Activated CD4-positive, alpha-beta T cell treated with anti-CD3 and anti-CD28 coated beads, Interleukin-2, amount 50 U/mL, for 24 hours (primary cell): Measurements from ENCODE around the gene MISP.
"Not testable (repeated sequence)": the region's sequence is repeated elsewhere in the genome, so short reads cannot be mapped to it uniquely, and the experiment has no call there.

ENCODE experiments used
- DNase-seq, 2 donors: peaks; one replicate each; pipeline ENCODE4 v3.0.0-alpha.2; 2020; ENCODE audit warnings: low read depth in 1 of 2, low spot score in 1 of 2

Gene MISP

GRCh38 chr19:745138-745537 lies 5.8 kb upstream of the MISP start:
- not testable (repeated sequence) for DNase-seq

GRCh38 chr19:746208-746819 lies 4.6 kb upstream of the MISP start:
- no peak for DNase-seq

GRCh38 chr19:746956-747355 lies 4.0 kb upstream of the MISP start:
- no peak for DNase-seq

DNA sequence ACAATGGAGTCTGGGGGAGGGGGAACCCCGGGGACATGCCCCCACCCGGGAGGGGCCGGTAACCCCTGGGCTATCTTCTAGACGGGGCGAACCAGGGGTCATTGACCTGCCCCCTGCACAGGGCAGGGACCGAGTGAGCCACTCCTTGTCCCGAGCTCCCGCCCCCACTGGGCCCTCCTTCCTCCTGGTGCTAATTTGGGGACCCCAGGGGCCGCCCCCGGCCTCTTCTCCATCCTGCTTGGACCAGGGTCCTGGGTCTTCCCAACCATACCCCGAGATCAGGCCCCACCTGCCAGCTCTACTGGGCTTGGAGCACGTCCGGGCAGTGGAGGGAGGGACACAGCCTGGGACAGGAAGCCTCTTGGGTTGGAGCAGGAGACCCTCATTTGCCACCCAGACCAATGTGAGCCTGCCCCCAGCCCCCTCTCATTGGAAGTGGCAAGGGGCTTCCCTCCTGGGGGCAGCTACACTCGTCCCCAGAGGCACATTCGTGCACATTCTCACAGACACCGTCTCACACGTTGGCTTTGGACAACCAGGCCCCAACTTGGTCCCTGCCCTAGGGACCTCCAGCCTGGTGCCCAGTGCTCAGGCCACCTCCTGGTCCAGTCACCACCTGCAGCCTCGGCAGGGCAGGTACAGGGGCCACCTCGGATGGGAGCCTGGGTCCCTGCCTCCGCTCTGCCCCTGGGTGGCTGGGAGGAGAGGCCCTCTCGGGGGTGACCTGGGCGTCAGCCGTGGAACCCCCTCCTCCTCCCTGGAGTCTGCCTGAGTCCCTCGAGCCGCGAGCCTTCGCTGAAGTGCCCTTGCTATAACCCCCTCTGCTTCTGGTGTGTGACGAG lies 3.3 kb upstream of the MISP start:
- no peak for DNase-seq

DNA sequence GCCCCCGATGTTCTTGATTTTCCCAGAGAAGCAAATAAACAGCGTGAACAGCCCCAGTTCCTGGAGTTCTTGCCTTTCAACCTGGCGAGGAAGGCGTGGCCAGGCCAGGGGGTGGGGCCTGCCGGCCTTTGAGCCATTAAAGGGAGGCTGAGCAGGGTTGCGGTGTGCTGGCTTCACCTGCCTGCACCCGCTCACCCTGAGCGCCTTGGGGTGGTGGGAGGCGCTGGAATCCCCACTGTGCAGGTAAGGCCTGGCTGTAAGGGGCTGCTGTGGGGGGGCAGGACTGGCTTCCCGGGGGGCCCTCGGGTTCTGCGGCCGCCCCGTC lies 2.7 kb upstream of the MISP start:
- DNase-seq, result no peak

DNA sequence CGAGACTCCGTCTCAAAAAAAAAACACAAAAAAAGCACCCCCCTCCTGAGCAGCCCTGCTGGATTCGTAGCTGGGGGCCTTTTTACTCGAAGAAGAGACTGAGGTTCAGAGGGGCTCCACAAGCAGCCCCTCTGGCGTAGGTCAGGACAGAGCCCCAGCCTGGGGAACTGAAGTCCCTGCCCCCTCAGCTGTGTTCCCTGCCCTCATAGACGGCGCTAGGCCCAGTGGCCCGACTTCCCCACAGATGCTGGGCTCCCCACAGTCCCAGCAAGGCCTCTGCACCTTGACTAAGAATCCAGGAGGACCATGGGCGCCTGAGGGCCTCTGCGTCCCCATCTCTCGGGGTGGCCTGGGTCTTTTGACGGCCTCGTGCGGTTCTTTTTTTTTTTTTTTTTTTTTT lies 1.1 kb upstream of the MISP start:
- no peak for DNase-seq

DNA sequence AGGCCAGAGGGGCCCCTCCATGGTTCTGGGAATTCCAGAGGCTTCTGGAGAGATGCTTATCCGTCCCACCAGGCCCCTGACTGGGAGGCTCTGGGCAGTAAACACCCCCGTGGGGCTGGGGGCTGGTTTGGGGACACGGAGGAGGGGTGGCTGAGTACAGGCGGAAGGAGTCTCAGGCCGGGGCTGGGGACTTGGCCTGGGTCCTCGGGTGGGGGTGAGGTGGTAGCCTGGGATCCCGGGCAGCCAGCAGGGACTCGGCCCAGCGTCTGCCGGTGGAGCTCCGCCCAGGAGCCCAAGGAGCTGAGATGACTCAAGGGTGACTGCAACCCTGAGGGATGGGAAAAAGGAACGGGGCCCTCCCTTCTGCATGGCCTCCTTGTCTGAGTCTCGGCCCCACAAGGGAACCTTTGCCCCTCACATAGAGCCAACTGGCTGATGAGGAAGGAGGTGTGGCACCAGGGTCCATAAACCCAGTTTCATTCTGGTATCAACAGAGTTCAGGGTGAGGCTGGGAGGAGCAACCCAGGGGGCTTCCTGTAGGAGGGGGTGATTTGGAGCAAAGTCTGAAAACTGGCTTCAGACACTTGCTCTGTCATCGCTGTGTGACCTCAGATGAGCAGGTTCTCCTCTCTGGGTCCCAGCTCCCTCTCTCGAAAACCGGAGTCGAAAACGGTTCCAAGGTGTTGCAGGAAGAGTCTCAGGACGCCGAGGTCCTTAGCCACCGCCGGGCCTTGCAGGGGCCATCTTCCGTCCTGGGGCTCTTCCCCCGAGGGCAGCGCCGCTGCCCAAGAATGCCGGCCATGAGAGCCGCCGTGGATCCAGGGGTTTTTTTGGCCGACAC lies 809 bp downstream of the MISP start:
- no peak for DNase-seq

- no peak for DNase-seq
Observed at GRCh38 chr19:752652-753517, 2.0 kb downstream of the MISP start.

DNA sequence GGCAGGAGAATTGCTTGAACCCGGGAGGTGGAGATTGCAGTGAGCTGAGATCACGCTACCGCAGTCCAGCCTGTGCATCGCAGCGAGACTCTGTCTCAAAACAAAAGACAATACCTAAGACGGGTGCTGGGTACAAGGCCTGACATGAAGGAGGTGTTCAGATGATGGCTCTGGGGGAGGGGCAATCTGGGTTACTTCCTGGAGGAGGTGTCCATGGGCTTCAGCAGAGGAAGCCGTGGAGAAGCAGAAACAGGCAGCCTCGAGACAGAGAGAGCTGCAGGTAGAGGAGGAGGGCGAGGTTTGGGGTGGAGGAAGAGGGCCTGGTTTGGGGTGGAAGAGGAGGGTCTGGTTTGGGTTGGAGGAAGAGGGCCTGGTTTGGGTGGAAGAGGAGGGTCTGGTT lies 3.6 kb downstream of the MISP start:
- no peak for DNase-seq

- DNase-seq, result no peak
Observed at GRCh38 chr19:755063-755462, 4.2 kb downstream of the MISP start.

DNA sequence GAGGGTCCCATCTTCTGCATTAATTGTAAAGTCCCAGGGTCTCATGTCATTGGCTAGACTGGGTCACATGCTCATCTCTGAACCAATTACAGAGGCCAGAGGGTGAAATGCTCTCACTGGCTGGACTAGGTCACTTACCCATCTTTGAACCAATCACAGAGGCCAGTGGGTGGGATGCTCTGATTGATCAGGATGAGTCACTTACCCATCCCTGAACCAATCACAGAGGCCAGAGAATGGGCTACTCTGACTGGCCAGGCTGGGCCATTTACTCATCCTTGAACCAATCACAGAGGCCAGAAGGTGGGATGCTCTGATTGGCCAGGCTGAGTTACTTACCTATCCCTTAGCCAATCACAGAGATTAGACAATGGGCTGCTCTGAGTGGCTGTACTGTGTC lies 5.3 kb downstream of the MISP start:
- DNase-seq, result peak in 1 of 2 donors; percentile 10

GRCh38 chr19:756821-757688 lies 6.1 kb downstream of the MISP start:
- DNase-seq, result no peak

DNA sequence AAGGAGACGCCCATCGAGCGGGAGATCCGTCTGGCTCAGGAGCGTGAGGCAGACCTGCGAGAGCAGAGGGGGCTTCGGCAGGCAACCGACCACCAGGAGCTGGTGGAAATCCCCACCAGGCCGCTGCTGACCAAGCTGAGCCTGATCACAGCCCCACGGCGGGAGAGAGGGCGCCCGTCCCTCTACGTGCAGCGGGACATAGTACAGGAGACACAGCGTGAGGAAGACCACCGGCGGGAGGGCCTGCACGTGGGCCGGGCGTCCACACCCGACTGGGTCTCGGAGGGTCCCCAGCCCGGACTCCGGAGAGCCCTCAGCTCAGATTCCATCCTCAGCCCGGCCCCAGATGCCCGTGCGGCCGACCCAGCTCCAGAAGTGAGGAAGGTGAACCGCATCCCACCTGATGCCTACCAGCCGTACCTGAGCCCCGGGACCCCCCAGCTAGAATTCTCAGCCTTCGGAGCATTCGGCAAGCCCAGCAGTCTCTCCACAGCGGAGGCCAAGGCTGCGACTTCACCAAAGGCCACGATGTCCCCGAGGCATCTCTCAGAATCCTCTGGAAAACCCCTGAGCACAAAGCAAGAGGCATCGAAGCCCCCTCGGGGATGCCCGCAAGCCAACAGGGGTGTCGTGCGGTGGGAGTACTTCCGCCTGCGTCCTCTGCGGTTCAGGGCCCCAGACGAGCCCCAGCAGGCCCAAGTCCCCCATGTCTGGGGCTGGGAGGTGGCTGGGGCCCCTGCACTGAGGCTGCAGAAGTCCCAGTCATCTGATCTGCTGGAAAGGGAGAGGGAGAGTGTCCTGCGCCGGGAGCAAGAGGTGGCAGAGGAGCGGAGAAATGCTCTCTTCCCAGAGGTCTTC lies 7.1 kb downstream of the MISP start:
- no peak for DNase-seq

DNA sequence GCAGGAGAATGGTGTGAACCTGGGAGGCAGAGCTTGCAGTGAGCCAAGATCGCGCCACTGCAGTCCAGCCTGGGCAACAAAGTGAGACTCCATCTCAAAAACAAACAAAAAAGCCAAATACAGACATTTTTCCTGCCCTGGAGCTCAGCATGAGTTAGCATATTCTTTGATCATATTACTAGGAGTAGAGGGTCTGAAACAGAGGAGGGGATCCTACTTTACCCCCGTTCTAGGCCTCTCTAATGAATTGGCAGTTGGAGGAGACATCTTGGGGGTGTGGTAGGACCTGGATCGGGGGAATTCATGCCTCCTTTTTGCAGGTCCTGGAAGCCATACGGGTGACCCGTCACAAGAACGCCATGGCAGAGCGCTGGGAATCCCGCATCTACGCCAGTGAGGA lies 12.3 kb downstream of the MISP start:
- no peak for DNase-seq

- DNase-seq, result no peak
Observed at GRCh38 chr19:763869-764268, 13.0 kb downstream of the MISP start.

DNA sequence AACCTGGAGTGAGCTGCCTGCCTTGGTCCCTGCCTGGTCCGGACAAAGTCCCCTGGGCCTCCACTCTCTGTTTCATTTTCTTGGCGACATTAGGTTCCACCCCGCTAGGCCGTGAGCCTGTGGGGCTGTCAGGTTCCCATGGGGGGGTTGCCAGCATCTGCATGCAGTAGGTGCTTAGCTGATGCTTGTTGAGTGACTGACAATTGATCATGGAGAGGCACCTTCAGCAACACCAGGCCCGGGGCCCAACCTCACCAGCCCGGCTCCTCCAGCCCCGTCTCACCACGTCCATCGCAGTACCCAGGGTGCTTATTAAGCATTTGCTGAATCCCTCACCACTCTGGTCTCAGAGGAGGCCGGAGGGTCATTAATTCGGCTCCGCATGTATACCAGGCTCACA lies 13.4 kb downstream of the MISP start:
- DNase-seq, result no peak

GRCh38 chr19:765179-765738 lies 14.3 kb downstream of the MISP start:
- DNase-seq, result no peak

DNA sequence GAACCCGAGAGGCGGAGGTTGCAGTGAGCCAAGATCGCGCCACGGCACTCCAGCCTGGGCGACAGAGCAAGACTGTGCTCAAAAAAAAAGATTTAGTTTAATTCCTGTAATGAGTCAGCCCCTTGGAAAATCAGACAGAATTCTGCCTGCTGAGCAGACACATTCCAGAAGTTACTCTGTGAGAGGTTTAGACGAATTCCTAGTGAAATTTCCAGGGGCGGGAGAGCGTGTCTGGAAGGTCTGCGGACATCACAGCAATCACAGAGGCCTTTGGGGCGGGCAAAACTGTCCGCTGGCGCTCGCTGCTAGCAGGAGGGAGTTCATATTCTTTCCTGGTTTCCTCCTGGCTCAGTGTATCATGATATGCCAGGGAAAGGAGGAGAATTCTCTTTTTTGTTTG lies 17.5 kb downstream of the MISP start:
- DNase-seq, result no peak

GRCh38 chr19:769616-770015 lies 18.7 kb downstream of the MISP start:
- DNase-seq, result no peak
